Gastrocnemius medialis (tissue), 4 donors: ENCODE data around the gene CLMP. TPM values are rescaled to one million over a fixed set of nuclear protein-coding genes. Genes with fewer than 3 reads are reported as not detected.
A peak's percentile ranks its signal among the peaks of the same experiment; 100 is the strongest.

Experiments
- ATAC-seq, 2 donors: fragments of 150-250 bp; one replicate each; pipeline ENCODE4 v1.9.1; 2016
- DNase-seq, 2 donors: peaks; one replicate each; pipeline ENCODE4 v3.0.0-alpha.2; 2019
- H3K27ac ChIP-seq, 4 donors: fragments of 200-600 bp; sonication (generic); 1 replicate in 1 of 4; 2 replicates in 3 of 4; pipeline ENCODE4 v1.5.1; 2016 to 2018; ENCODE audit warnings: mild to moderate bottlenecking in 2 of 4, moderate library complexity in 1 of 4
- H3K27me3 ChIP-seq, 3 donors: fragments of 200-600 bp; sonication (generic) in 2 of 3; 1 replicate in 1 of 3; 2 replicates in 2 of 3; pipeline versions ENCODE4 v1.5.1 to v1.6.0; 2016 to 2019; ENCODE audit warnings: mild to moderate bottlenecking in 1 of 3, moderate library complexity in 1 of 3
- H3K36me3 ChIP-seq, 2 donors: fragments of 200-600 bp; sonication (generic) in 1 of 2; one replicate each; pipeline ENCODE4 v1.5.1; 2017 to 2018
- H3K4me1 ChIP-seq, 2 donors: fragments of 200-600 bp; sonication (generic) in 1 of 2; one replicate each; pipeline ENCODE4 v1.5.1; 2016 to 2017; ENCODE audit warnings: mild to moderate bottlenecking in 2 of 2
- H3K4me3 ChIP-seq, 4 donors: fragments of 200-600 bp; sonication (generic) in 3 of 4; 1 replicate in 1 of 4; 2 replicates in 3 of 4; pipeline ENCODE4 v1.5.1; 2016 to 2019; ENCODE audit warnings: mild to moderate bottlenecking in 2 of 4
- H3K9me3 ChIP-seq, 3 donors: fragments of 200-600 bp; sonication (generic) in 2 of 3; 1 replicate in 1 of 3; 2 replicates in 2 of 3; pipeline ENCODE4 v1.5.1; 2016 to 2019
- POLR2A ChIP-seq, 2 donors: fragments of 450-650 bp; IDR thresholded peaks; one replicate each; pipeline ENCODE4 v1.6.1; 2017; ENCODE audit warnings: antibody characterized with exemption in 2 of 2, mild to moderate bottlenecking in 2 of 2, moderate library complexity in 2 of 2
- in situ Hi-C, 4 donors: fragments of 200-750 bp; cut with MboI; loops; one replicate each; pipeline versions ENCODE4 v1.15.0 to v1.8.0; 2017; ENCODE audit warnings: low sequenced_read_pairs in 4 of 4
- intact Hi-C: fragments of 100-400 bp; cut with DNase I; formaldehyde crosslinking; loops from one replicate; pipeline ENCODE4 v1.15.1; 2023; ENCODE audit warnings: low total_unique reads
- total RNA-seq, 4 donors: library from RNA; depleted of rRNA; stranded (reverse); fragments of >200 nt; gene quantifications; one replicate each; pipeline versions ENCODE4 v1.1.0 to v1.2.3, GENCODE V29; 2016
- TF ChIP-seq, protein P1 (sequence below), 5 experiments: fragments of 450-650 bp in 3 of 5; fragments of 200-600 bp in 2 of 5; sonication (generic) in 2 of 5; IDR thresholded peaks in 4 of 5; conservative IDR thresholded peaks in 1 of 5; 1 replicate in 4 of 5; 2 replicates in 1 of 5; pipeline ENCODE4 v1.5.1; 2016 to 2019; ENCODE audit warnings: antibody characterized with exemption in 5 of 5, mild to moderate bottlenecking in 3 of 5, moderate library complexity in 3 of 5

The CLMP gene
- total RNA-seq, 4 donors from 2014 or later, result 2.3 to 12.5 (median 4.4) TPM

DNA sequence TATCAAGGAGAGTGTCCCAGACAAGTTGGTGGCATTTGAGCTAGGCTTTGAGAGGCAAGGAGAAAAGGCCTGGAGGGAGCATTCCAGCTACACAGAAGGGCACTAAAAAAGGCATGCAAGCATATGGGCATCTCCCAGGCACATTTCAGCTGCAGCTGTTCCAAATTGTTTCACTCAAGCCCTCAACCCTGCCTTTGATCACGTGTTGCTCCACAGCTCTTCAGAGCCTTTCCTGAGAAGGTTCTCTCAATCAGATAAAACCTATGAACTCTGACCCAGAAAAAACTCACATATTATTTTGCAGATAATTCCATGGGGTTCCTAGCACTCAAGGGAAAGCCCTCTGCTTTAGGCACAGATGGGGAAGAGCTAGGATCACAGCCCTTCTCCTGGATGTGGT is 108.7 kb downstream of the CLMP start:
- intact Hi-C loops (no loop called here), in situ Hi-C loops (no loop called here)
- Histone ChIP-seq H3K9me3 (no peaks in the 10 kb centered on the region), H3K27me3 (no peaks in the 10 kb centered on the region), H3K36me3 (no peaks in the 10 kb centered on the region), H3K4me1 (peaks cover 7 to 9% of the 10 kb centered on the region in 2 donors), H3K4me3 (no peak overlapping the region), H3K27ac (no peak overlapping the region)
- DNase-seq, result no peak
- ATAC-seq, result no peak
- TF ChIP-seq POLR2A (IDR thresholded peaks at IDR 0.05), result no peak
- TF ChIP-seq, protein P1, sequence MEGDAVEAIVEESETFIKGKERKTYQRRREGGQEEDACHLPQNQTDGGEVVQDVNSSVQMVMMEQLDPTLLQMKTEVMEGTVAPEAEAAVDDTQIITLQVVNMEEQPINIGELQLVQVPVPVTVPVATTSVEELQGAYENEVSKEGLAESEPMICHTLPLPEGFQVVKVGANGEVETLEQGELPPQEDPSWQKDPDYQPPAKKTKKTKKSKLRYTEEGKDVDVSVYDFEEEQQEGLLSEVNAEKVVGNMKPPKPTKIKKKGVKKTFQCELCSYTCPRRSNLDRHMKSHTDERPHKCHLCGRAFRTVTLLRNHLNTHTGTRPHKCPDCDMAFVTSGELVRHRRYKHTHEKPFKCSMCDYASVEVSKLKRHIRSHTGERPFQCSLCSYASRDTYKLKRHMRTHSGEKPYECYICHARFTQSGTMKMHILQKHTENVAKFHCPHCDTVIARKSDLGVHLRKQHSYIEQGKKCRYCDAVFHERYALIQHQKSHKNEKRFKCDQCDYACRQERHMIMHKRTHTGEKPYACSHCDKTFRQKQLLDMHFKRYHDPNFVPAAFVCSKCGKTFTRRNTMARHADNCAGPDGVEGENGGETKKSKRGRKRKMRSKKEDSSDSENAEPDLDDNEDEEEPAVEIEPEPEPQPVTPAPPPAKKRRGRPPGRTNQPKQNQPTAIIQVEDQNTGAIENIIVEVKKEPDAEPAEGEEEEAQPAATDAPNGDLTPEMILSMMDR (IDR thresholded peaks at IDR 0.05 in 4 of 5, conservative IDR thresholded peaks at IDR 0.05 in 1 of 5), result no peak

DNA sequence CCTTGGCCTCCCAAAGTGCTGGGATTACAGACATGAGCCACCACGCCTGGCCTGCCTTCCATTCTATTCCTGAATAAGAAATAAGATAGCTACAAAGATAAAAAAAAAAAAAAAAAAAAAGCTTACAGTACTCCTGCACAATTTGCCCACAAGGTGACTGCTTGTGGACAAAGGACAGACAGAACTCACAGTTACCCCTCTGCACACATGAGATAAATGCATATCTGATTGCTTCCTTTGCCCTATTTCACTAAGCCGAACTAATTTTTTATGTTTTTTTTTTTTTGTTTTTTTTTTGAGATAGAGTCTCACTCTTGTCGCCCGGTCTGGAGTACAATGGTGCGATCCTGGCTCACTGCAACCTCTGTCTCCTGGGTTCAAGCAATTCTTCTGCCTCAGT is 109.6 kb downstream of the CLMP start:
- no peak for TF ChIP-seq POLR2A (IDR thresholded peaks at IDR 0.05)
- TF ChIP-seq, protein P1 (IDR thresholded peaks at IDR 0.05 in 4 of 5, conservative IDR thresholded peaks at IDR 0.05 in 1 of 5), result no peak
- Histone ChIP-seq H3K4me3 (no peak overlapping the region), H3K27me3 (no peaks in the 10 kb centered on the region), H3K4me1 (peaks cover 7 to 9% of the 10 kb centered on the region in 2 donors), H3K27ac (no peak overlapping the region), H3K9me3 (no peaks in the 10 kb centered on the region), H3K36me3 (no peaks in the 10 kb centered on the region)
- intact Hi-C loops (no loop called here), in situ Hi-C loops (no loop called here)
- DNase-seq, result no peak
- ATAC-seq, result no peak

DNA sequence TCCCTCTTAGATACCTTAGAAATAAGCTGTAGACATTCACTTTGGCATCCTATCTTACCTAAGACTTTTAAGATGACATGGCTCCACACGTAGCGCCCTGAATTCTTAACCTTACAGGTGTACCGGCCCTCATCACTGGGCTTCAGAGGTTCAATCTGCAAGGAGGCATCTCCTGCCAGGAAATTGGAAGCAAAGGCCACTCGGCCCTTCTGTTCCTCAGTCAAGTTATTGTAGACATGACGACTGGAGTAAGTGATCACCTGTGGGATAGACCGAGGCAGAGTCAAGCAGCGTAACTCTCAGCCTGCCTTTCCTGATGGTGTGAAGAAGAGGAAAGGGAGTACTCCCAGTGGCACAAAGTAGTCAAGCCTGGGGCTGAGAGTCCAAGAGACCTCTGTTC is 110.6 kb downstream of the CLMP start:
- Histone ChIP-seq H3K9me3 (no peaks in the 10 kb centered on the region), H3K4me1 (peaks cover 7 to 9% of the 10 kb centered on the region in 2 donors), H3K27me3 (no peaks in the 10 kb centered on the region), H3K36me3 (no peaks in the 10 kb centered on the region), H3K27ac (no peak overlapping the region), H3K4me3 (no peak overlapping the region)
- ATAC-seq (no peak), DNase-seq (no peak)
- TF ChIP-seq, protein P1 (IDR thresholded peaks at IDR 0.05 in 4 of 5, conservative IDR thresholded peaks at IDR 0.05 in 1 of 5), result no peak
- no peak for TF ChIP-seq POLR2A (IDR thresholded peaks at IDR 0.05)
- in situ Hi-C loops, result no loop called here
- intact Hi-C loops, result no loop called here

DNA sequence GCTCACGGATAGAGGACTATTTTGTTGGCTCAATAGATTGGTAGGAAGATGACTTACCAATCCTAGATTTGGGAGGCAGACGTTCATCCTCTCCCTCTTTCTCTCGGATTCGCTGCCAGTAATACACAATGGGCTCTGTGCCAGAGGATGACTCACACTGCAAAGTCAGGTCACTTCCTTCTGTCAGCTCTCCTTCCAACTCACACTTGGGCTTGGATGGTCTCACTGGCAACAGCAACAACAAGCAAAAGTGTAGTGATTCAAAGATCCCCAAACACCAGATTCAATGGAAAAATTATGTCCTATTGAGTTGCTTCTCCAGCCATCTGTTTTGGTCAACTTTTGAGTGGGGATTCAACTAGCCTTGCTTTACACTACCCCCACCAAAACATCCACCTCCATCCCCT is 111.4 kb downstream of the CLMP start:
- H3K9me3 ChIP-seq, result no peaks in the 10 kb centered on the region
- TF ChIP-seq, protein P1 (IDR thresholded peaks at IDR 0.05 in 4 of 5, conservative IDR thresholded peaks at IDR 0.05 in 1 of 5), result no peak
- no peak for TF ChIP-seq POLR2A (IDR thresholded peaks at IDR 0.05)
- H3K27ac ChIP-seq, result peak overlapping the region in 2 of 4 donors; percentile 13 to 27
- peaks cover 7 to 9% of the 10 kb centered on the region in 2 donors for H3K4me1 ChIP-seq
- no peak overlapping the region for H3K4me3 ChIP-seq
- no peaks in the 10 kb centered on the region for H3K36me3 ChIP-seq
- in situ Hi-C loops, result no loop called here
- H3K27me3 ChIP-seq, result no peaks in the 10 kb centered on the region
- ATAC-seq, result peak; percentile 72 to 93
- intact Hi-C loops, result no loop called here
- peak; percentile 67 to 81 for DNase-seq

DNA sequence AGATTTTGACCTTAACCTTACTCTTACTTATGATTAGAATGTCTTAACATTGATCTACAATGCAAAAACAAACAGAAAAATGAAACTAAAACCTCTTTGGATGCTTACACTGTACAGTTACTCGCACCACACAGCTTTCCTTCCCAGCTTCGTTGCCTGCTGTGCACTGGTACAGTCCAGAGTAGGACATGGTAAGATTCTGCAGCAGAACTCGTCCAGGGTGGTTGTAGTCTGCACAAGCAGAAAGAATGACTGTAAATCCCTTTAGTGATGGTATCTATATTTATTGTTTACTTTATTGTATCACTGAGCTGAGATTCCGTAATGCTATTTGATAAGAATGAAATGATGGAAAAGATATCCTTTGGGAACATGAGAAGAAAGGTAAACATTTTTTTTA is 112.1 kb downstream of the CLMP start:
- TF ChIP-seq, protein P1 (IDR thresholded peaks at IDR 0.05 in 4 of 5, conservative IDR thresholded peaks at IDR 0.05 in 1 of 5), result no peak
- no peak for TF ChIP-seq POLR2A (IDR thresholded peaks at IDR 0.05)
- intact Hi-C loops, result no loop called here
- no peak for DNase-seq
- H3K27ac ChIP-seq, result peak overlapping the region in 2 of 4 donors; percentile 4 to 13
- no peaks in the 10 kb centered on the region for H3K36me3 ChIP-seq
- H3K4me1 ChIP-seq, result peaks cover 7 to 9% of the 10 kb centered on the region in 2 donors
- no peak for ATAC-seq
- in situ Hi-C loops, result no loop called here
- no peak overlapping the region for H3K4me3 ChIP-seq
- H3K27me3 ChIP-seq, result no peaks in the 10 kb centered on the region
- H3K9me3 ChIP-seq, result no peaks in the 10 kb centered on the region
